ENCODE data around the gene ZNRF3. TPM values are rescaled to one million over a fixed set of nuclear protein-coding genes. Genes with fewer than 3 reads are reported as not detected.
A peak's percentile ranks its signal among the peaks of the same experiment; 100 is the strongest.

Gene ZNRF3
- total RNA-seq, 1 experiment from 2014 or later, result 23.7 TPM

DNA sequence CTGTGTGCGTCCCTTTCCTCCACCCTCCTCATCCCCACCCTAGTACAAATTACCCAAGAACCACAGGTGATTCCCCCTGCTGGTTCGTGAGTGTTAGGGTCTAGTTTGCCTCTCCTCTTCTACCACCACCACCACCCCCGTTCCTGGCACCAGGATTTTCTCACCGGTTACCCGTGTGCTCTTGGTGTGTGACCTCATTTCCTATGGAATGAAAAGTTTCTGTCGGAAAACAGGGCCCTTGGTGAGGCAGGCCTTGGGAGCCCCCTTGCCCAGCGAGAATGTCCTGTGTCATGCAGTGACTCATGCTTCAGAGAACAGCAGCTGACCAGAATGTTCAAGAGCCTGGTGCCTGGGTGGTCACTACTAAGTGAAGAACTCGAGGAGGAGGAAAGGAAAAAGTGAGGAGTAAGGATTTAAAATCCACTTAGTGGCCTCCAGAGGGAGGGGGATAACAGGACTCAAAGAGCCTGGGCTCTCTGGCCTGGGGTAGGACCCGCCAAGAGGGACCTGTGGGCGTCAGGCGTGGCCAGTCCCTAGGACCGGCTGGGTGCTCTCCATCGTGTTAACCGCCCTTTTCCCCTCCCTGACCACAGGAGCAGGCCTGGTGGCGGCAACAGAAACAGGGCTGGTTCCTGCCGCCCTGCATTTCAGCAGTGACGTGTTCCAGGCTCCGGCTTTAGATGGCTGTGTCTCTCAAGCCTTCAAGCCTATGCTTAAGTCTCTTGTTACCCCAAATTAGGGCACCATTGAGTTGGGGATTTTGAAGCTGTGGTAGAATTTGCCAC is 148.0 kb downstream of the ZNRF3 start:
- H3K4me3 Mint-ChIP-seq (ENCODE audit: low read depth, unreplicated experiment), result peak overlapping the region; percentile 92

DNA sequence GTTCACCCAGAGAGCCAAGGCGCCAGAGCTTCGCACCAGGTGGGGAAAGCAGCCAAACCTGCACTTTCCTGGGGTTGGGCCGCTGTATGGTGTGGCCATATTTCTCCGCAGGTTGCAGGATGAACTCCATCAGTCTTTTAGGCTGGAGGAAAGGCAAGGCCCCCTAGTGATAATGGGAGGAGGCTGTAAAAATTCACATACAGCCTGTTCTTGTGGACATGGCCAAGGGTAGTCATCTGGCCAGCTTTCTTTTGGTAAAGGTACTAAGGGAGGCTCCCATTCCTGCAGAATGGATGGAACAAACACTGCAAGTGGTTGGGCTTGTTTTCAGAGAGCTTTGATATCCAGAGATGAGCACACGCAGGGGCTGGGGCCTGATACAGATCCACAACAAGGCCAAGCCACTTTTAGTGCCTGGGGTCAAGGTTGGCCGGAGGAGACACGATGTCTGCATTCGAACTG is 148.7 kb downstream of the ZNRF3 start:
- intact Hi-C loops (cut with micrococcal nuclease; ENCODE audit: unreplicated experiment), result no loop called here
- no peak for DNase-seq
- TF ChIP-seq, protein P1, sequence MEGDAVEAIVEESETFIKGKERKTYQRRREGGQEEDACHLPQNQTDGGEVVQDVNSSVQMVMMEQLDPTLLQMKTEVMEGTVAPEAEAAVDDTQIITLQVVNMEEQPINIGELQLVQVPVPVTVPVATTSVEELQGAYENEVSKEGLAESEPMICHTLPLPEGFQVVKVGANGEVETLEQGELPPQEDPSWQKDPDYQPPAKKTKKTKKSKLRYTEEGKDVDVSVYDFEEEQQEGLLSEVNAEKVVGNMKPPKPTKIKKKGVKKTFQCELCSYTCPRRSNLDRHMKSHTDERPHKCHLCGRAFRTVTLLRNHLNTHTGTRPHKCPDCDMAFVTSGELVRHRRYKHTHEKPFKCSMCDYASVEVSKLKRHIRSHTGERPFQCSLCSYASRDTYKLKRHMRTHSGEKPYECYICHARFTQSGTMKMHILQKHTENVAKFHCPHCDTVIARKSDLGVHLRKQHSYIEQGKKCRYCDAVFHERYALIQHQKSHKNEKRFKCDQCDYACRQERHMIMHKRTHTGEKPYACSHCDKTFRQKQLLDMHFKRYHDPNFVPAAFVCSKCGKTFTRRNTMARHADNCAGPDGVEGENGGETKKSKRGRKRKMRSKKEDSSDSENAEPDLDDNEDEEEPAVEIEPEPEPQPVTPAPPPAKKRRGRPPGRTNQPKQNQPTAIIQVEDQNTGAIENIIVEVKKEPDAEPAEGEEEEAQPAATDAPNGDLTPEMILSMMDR (IDR thresholded peaks at IDR 0.05; ENCODE audit: unreplicated experiment), result no peak
- Mint-ChIP-seq H3K36me3 (ENCODE audit: insufficient read depth, unreplicated experiment) (peaks cover 50% of the 10 kb centered on the region), H3K4me3 (ENCODE audit: low read depth, unreplicated experiment) (peak overlapping the region; percentile 92), H3K27me3 (ENCODE audit: unreplicated experiment) (no peaks in the 10 kb centered on the region), H3K9me3 (ENCODE audit: low read depth, unreplicated experiment) (no peaks in the 10 kb centered on the region), H3K4me1 (ENCODE audit: low read depth, unreplicated experiment) (peaks cover 60% of the 10 kb centered on the region), H3K27ac (ENCODE audit: unreplicated experiment) (peak overlapping the region; percentile 99)
- no TSS peak for BruUV-seq (replicated peaks)
- CTCF ChIA-PET, result interaction anchor here (1.3 to 4.2 kb wide), 4 partner anchors 9 to 148 kb away, joined by 3 to 22 read pairs (median 14); partner anchors contain the start of gene ZNRF3

More for the DNA sequence above, 148.0 kb downstream of the ZNRF3 start:
- Mint-ChIP-seq H3K36me3 (ENCODE audit: insufficient read depth, unreplicated experiment) (peaks cover 50% of the 10 kb centered on the region), H3K9me3 (ENCODE audit: low read depth, unreplicated experiment) (no peaks in the 10 kb centered on the region), H3K27me3 (ENCODE audit: unreplicated experiment) (no peaks in the 10 kb centered on the region), H3K4me1 (ENCODE audit: low read depth, unreplicated experiment) (peaks cover 60% of the 10 kb centered on the region), H3K27ac (ENCODE audit: unreplicated experiment) (peak overlapping the region; percentile 99)
- TSS peak; percentile 93 for BruUV-seq (replicated peaks)
- CTCF ChIA-PET, result interaction anchor here (0.8 to 4.2 kb wide), 8 partner anchors 9 to 1113 kb away, joined by 3 to 22 read pairs (median 5); partner anchors contain the start of genes PITPNB and ZNRF3
- TF ChIP-seq, protein P1 (IDR thresholded peaks at IDR 0.05; ENCODE audit: unreplicated experiment), result peak; percentile 18
- intact Hi-C loops (cut with micrococcal nuclease; ENCODE audit: unreplicated experiment), result loop anchor here (2.0 kb wide), 2 partner anchors 53 to 147 kb away; no protein-coding TSS in a partner anchor
- DNase-seq, result peak; percentile 84

DNA sequence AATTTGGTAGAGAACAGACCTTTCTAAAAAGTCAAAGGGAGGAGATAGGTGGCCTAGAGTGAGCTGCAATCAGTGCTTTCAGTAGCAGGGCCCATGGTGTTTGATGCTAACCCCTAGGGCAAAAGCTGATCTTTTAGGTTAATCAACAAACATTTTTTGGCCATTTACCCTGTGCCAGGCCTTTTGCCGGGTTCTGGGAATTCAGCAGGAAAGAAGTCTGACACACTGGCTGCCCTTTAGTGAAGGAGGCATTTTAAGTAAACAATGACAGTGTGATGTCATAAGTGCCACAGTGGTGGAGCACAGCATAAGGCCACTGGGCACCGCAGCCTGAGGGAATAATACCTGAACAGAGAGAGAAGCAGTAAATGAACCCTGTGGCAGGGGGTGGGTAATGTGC is 149.2 kb downstream of the ZNRF3 start:
- intact Hi-C loops (cut with micrococcal nuclease; ENCODE audit: unreplicated experiment), result no loop called here
- peaks cover 50% of the 10 kb centered on the region for H3K36me3 Mint-ChIP-seq (ENCODE audit: insufficient read depth, unreplicated experiment)

DNA sequence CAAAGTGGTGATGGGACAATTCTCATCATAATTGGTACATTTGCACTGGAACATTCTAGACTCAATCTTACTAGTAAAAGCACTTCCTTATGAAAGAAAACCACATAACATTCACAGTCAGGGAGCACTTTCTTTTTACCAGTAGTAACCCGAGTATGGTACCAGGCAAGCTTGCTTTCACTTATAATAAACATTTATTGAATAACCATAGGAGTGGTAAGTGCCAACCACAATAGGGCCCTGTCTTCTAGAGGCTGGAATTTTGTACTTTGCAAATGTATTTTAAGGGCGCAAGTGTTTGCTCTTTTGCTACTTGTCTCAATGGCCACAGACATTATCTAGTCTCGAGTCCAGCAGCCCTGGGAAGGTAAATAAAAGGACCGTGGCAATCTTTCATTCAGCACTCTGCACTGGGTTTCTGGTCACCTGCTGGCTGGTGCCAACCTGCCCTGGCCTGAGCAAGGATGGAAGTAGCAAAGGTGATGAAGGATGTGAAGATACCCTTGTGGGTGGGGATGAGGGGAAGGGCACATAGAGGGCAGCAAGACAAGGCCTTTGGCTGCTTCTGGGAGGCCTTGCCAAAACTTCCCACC is 154.1 kb downstream of the ZNRF3 start:
- Mint-ChIP-seq H3K4me1 (ENCODE audit: low read depth, unreplicated experiment) (peaks cover 47% of the 10 kb centered on the region), H3K9me3 (ENCODE audit: low read depth, unreplicated experiment) (no peaks in the 10 kb centered on the region), H3K27me3 (ENCODE audit: unreplicated experiment) (no peaks in the 10 kb centered on the region), H3K36me3 (ENCODE audit: insufficient read depth, unreplicated experiment) (peaks cover 18% of the 10 kb centered on the region), H3K27ac (ENCODE audit: unreplicated experiment) (peak overlapping the region; percentile 44), H3K4me3 (ENCODE audit: low read depth, unreplicated experiment) (no peak overlapping the region)
- BruUV-seq (replicated peaks), result no TSS peak
- TF ChIP-seq, protein P1 (IDR thresholded peaks at IDR 0.05; ENCODE audit: unreplicated experiment), result no peak
- CTCF ChIA-PET, result interaction anchor here (0.6 to 3.9 kb wide), 3 partner anchors 181 to 499 kb away, joined by 3 to 42 read pairs (median 4); no protein-coding TSS in a partner anchor
- intact Hi-C loops (cut with micrococcal nuclease; ENCODE audit: unreplicated experiment), result no loop called here
- no peak for DNase-seq

More for the DNA sequence above, 149.2 kb downstream of the ZNRF3 start:
- Mint-ChIP-seq H3K4me1 (ENCODE audit: low read depth, unreplicated experiment) (peaks cover 64% of the 10 kb centered on the region), H3K27me3 (ENCODE audit: unreplicated experiment) (no peaks in the 10 kb centered on the region), H3K9me3 (ENCODE audit: low read depth, unreplicated experiment) (no peaks in the 10 kb centered on the region), H3K27ac (ENCODE audit: unreplicated experiment) (peak overlapping the region; percentile 99), H3K4me3 (ENCODE audit: low read depth, unreplicated experiment) (peak overlapping the region; percentile 92)
- DNase-seq, result peak; percentile 42
- TF ChIP-seq, protein P1 (IDR thresholded peaks at IDR 0.05; ENCODE audit: unreplicated experiment), result no peak
- BruUV-seq (replicated peaks), result no TSS peak
- CTCF ChIA-PET, result interaction anchor here (2.7 kb wide), 1 partner anchor 8 kb away, joined by 21 read pairs; no protein-coding TSS in a partner anchor

Data from Calu3 (cell line).